Activated T-cell treated with anti-CD3 and anti-CD28 coated beads, Interleukin-2, amount 50 U/mL, for 72 hours (primary cell): ENCODE data around the gene ZSWIM1. TPM values are rescaled to one million over a fixed set of nuclear protein-coding genes. Genes with fewer than 3 reads are reported as not detected.
"Not testable (repeated sequence)": the region's sequence is repeated elsewhere in the genome, so short reads cannot be mapped to it uniquely, and the experiment has no call there.

Experiments used
- ATAC-seq, 2 donors: fragments of 150-1000 bp; cut with Tn5 transposase; replicated peaks in 1 of 2; 2 replicates each; pipeline ENCODE4 v1.10.0; 2021; ENCODE audit warnings: moderate library complexity in 2 of 2, mild to moderate bottlenecking in 1 of 2
- DNase-seq, 2 donors: peaks; one replicate each; pipeline ENCODE4 v3.0.0; 2021 to 2022; ENCODE audit warnings: mixed read lengths in 1 of 2
- H3K27ac Mint-ChIP-seq: one replicate; pipeline ENCODE4 v1.8.0; 2022; ENCODE audit warnings: mild to moderate bottlenecking, moderate library complexity, mixed read lengths
- H3K27me3 Mint-ChIP-seq: one replicate; pipeline ENCODE4 v1.8.0; 2022; ENCODE audit warnings: low read depth, mixed read lengths
- H3K36me3 Mint-ChIP-seq, 2 donors: one replicate each; pipeline ENCODE4 v1.8.0; 2022; ENCODE audit warnings: mixed read lengths in 2 of 2, mild to moderate bottlenecking in 1 of 2; ENCODE audit not compliant: insufficient read depth in 2 of 2
- H3K4me1 Mint-ChIP-seq: one replicate; pipeline ENCODE4 v1.8.0; 2022; ENCODE audit warnings: low read depth, mixed read lengths
- H3K4me3 Mint-ChIP-seq, 2 donors: one replicate each; pipeline ENCODE4 v1.8.0; 2022; ENCODE audit warnings: mild to moderate bottlenecking in 2 of 2, mixed read lengths in 2 of 2, moderate library complexity in 2 of 2
- H3K9me3 Mint-ChIP-seq, 2 donors: one replicate each; pipeline ENCODE4 v1.8.0; 2022; ENCODE audit warnings: mixed read lengths in 2 of 2
- total RNA-seq, 2 donors: library from RNA; stranded (reverse); gene quantifications; one replicate each; pipeline ENCODE4 v1.2.3, GENCODE V29; 2022

ZSWIM1 gene
- total RNA-seq, 2 donors from 2014 or later = 11.4 to 13.9 TPM

DNA sequence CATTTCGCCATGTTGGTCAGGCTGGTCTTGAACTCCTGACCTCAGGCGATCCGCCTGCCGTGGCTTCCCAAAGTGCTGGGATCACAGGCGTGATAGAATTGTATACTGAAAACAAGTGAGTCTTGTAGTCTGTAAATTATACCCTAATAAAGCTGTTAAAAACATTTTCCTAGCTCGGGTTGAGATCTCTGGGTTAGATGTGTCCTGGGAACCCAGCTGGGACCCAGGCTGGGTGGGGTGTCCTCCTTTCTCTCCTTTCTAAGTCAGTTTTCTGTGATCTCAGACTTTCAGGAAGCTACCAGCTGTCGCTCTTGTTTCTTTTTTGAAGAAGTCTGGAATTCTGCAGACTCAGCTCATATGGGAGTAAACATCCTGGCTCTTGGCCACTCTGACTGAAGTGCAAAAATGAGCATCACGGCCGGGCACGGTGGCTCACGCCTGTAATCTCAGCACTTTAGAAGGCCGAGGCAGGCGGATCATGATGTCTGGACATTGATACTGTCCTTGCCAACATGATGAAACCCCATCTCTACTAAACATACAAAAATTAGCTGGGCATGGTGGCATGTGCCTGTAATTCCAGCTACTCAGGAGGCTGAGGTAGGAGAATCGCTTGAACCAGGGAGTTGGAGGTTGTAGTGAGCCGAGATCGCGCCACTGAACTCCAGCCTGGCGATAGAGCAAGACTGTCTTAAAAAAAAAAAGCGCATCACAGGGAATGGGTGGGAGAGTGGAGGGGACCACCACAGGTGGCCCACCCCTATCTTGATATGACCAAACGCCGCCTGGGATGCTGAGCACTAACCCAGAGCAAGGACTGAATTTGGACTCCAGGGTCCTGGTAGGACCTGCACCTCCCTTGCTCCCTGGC is 43.6 kb downstream of the ZSWIM1 start:
- H3K4me1 Mint-ChIP-seq = peaks cover 12% of the 10 kb centered on the region
- ATAC-seq (no peak), DNase-seq (no peak)
- H3K4me3 Mint-ChIP-seq = no peak overlapping the region
- H3K27ac Mint-ChIP-seq = no peak overlapping the region
- H3K36me3 Mint-ChIP-seq = no peaks in the 10 kb centered on the region
- no peaks in the 10 kb centered on the region for H3K9me3 Mint-ChIP-seq
- peaks cover 11% of the 10 kb centered on the region for H3K27me3 Mint-ChIP-seq

DNA sequence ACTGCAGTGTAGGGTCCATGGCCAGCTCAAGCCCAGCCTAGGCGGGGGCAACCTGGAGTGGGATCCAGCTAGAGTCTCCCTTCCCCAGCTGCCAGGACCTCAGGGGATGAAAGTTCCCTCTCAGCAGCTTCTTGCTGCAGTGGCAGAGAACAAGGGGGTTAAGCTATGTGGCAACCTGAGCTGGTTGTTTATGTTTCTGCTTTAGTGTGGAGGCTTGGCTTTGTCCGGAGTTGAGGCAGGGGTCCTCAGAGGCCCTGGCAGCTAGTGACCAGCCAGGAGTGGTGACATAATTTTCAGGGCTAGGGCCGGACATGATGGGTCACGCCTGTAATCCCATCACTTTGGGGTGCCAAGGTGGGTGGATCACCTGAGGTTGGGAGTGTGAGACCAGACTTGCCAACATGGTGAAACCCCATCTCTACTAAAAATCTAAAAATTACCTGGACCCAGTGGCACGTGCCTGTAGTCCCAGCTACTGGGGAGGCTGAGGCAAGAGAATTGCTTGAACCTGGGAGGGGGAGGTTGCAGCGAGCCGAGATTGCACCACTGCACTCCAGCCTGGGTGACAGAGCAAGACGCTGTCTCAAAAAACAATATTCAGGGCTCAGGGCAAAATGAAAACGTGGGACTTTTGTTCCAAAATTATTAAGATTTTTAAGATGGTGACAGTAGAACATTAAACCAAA is 44.9 kb downstream of the ZSWIM1 start:
- Mint-ChIP-seq H3K27ac (no peak overlapping the region), H3K9me3 (no peaks in the 10 kb centered on the region), H3K4me3 (no peak overlapping the region), H3K4me1 (peaks cover 12% of the 10 kb centered on the region), H3K27me3 (peaks cover 3% of the 10 kb centered on the region), H3K36me3 (no peaks in the 10 kb centered on the region)
- no peak for DNase-seq
- no peak for ATAC-seq

DNA sequence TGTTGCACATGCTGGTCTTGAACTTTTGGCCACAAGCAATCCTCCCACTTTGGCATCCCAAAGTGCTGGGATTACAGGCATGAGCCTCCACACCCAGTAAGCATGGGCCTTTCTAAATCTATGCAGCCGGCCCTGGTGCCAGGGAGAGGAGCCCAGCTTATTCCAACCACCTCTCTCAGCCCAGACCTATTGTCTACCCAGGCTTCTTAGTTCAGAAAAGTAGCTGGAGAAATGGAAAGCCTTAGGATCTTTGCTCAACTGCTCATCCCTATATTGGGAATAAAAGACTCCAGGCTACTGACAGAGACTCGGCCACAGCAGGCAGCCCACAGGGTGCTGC is 45.7 kb downstream of the ZSWIM1 start:
- no peak for DNase-seq
- no peak overlapping the region for H3K4me3 Mint-ChIP-seq
- peaks cover 9% of the 10 kb centered on the region for H3K4me1 Mint-ChIP-seq
- no peak for ATAC-seq
- H3K27ac Mint-ChIP-seq = no peak overlapping the region
- H3K9me3 Mint-ChIP-seq = no peaks in the 10 kb centered on the region
- H3K27me3 Mint-ChIP-seq = no peaks in the 10 kb centered on the region
- H3K36me3 Mint-ChIP-seq = no peaks in the 10 kb centered on the region

DNA sequence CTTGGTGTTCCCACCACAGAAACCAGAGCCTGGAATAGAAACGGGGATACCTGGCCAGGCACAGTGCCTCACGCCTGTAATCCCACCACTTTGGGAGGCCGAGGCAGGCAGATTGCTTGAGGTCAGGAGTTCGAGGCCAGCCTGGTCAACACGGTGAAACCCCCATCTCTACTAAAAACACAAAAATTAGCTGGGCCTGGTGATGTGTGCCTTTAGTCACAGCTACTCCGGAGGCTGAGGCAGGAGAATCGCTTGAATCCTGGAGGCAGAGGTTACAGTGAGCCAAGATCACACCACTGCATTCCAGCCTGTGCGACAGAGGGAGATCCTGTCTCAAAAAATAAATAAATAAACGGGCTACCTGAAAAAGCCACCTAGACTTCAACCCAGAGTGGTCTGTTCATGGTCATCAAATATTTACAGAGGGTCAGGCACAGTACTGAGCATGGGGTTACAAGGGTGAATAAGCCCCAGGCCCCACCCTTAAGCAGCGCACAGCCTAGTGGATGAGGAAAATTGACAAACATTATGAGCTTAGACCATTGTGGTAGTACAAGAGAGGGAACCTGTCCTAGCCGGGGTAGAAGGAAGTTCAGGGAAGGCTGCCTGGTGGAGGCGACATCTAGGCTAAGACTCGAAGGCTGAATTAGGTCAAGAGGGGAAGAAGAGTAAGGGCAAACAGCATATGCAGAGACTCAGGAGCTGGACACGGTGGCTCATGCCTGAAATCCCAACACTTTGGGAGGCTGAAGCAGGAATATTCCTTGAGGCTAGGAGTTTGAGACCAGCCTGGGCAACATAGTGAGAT is 46.2 kb downstream of the ZSWIM1 start:
- no peaks in the 10 kb centered on the region for H3K36me3 Mint-ChIP-seq
- H3K27ac Mint-ChIP-seq = no peak overlapping the region

DNA sequence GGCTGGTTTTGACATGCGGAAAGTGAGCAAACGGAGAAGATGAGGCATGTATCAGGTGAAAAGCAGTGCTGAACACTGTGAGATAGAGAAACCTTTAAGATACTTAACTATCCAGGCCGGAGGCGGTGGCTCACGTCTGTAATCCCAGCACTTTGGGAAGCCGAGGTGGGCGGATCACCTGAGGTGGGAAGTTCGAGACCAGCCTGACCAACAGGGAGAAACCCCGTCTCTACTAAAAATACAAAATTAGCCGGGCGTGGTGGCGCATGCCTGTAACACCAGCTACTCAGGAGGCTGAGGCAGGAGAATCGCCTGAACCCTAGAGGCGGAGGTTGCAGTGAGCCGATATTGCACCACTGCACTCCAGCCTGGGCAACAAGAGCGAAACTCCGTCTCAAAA is 50.7 kb downstream of the ZSWIM1 start:
- ATAC-seq, DNase-seq, H3K27me3 Mint-ChIP-seq, H3K36me3 Mint-ChIP-seq, H3K9me3 Mint-ChIP-seq, H3K4me3 Mint-ChIP-seq, H3K27ac Mint-ChIP-seq: not testable (repeated sequence)
- peaks cover 15% of the 10 kb centered on the region for H3K4me1 Mint-ChIP-seq

More for the DNA sequence above, 46.2 kb downstream of the ZSWIM1 start:
- no peak overlapping the region for H3K4me3 Mint-ChIP-seq
- DNase-seq (no peak), ATAC-seq (no peak)
- no peaks in the 10 kb centered on the region for H3K9me3 Mint-ChIP-seq
- H3K4me1 Mint-ChIP-seq = peaks cover 5% of the 10 kb centered on the region
- H3K27me3 Mint-ChIP-seq = no peaks in the 10 kb centered on the region

DNA sequence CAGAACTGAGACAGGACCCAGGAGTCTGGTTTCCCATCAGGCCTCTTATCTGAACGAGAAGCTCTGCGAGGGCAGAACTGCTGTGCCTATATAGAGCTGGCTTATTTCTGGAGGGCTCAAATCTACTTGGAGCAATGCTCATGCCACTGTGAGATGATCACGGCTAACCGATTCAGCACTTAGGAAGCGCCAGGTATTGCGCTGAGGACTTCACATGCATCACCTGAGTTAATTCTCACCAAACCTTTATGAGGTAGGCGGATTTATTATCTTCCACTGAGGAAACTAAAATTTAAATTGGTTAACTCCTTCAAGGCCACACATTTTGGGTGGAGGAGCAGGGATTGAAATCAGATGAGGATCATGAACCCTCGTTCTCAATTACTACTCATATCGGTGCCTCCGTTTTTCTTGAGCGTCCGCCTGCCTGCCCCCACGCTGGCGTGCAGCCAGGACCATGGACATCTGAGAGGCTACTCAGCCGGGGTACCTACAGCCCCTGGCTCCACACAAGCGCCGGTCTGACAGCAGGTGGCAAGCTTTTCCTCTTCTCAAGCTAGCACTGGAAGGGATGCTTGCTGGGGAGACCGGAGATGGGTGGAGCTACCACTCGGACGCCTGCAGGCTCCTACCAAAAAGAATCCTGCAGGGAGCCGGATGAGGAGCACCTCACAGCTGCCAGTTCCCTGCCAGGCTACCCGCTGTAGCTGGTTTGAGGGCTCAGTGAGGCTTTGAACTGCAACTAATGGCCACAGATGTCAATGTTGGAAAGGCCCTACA is 52.4 kb downstream of the ZSWIM1 start:
- peaks cover 31% of the 10 kb centered on the region for H3K4me1 Mint-ChIP-seq
- H3K36me3 Mint-ChIP-seq = peaks cover 2 to 7% of the 10 kb centered on the region in 2 donors
- H3K27ac Mint-ChIP-seq = peak overlapping the region; percentile 94
- peak overlapping the region; percentile 96 to 99 for H3K4me3 Mint-ChIP-seq
- no peaks in the 10 kb centered on the region for H3K27me3 Mint-ChIP-seq
- H3K9me3 Mint-ChIP-seq = no peaks in the 10 kb centered on the region
- peak; percentile 65 to 68 for DNase-seq
- peak; percentile 4 to 32 for ATAC-seq

DNA sequence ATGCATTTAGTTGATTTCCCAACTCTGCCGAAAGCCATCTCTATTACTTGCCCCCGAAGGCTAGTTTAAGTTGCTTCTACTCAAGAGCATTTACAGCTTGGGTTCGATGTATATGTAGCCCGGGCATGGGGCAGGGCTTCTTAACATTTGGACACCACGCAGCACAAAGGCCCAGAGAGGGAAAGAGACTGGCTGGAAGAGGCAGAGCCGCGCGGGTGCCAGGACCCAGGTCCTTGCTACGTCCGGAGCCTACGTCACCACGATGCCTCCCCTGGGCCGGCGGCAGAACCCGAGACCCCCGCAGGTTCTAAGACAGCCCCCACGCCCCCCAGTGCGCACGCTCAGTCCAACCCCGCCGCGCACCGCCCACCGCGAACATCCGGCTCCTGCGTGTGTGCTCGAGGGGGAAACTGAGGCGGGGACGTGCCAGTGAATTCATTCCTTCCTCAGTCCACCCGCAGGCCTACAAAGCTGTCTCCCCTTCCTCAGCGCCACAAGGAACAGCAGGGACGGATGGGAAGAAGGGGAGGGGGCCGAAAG is 53.1 kb downstream of the ZSWIM1 start:
- peaks cover 2 to 10% of the 10 kb centered on the region in 2 donors for H3K36me3 Mint-ChIP-seq
- peak; percentile 18 to 23 for ATAC-seq
- peak overlapping the region; percentile 94 for H3K27ac Mint-ChIP-seq
- peak; percentile 60 to 67 for DNase-seq
- peak overlapping the region; percentile 96 to 99 for H3K4me3 Mint-ChIP-seq
- H3K4me1 Mint-ChIP-seq = peaks cover 34% of the 10 kb centered on the region
- H3K27me3 Mint-ChIP-seq = no peaks in the 10 kb centered on the region
- H3K9me3 Mint-ChIP-seq = no peaks in the 10 kb centered on the region

Other genes with a start within 250 kb of the ZSWIM1 start
- not detected for gene WFDC9, start 249.9 kb upstream of the ZSWIM1 start, total RNA-seq
- gene WFDC11, start 211.0 kb upstream of the ZSWIM1 start, total RNA-seq = not detected
- not detected for gene WFDC13, start 179.2 kb upstream of the ZSWIM1 start, total RNA-seq
- not detected for gene WFDC10B, start 176.2 kb upstream of the ZSWIM1 start, total RNA-seq
- gene SPINT4, start 158.9 kb upstream of the ZSWIM1 start, total RNA-seq = not detected
- gene WFDC3, start 89.3 kb upstream of the ZSWIM1 start, total RNA-seq = under 1 TPM in 1 of 2 donors, not detected in 1; 0.67 TPM
- gene DNTTIP1, start 89.3 kb upstream of the ZSWIM1 start, total RNA-seq = 10 to 100 TPM; 35.0 to 36.3 TPM
- gene UBE2C, start 68.6 kb upstream of the ZSWIM1 start, total RNA-seq = 100 to 1,000 TPM; 171 to 197 TPM
- under 1 TPM in 1 of 2 donors, not detected in 1; 0.49 TPM for gene TNNC2, start 53.9 kb upstream of the ZSWIM1 start, total RNA-seq
- 1 to 10 TPM; 1.8 to 2.4 TPM for gene SNX21, start 47.4 kb upstream of the ZSWIM1 start, total RNA-seq
- 10 to 100 TPM; 27.9 to 34.3 TPM for gene ACOT8, start 23.8 kb upstream of the ZSWIM1 start, total RNA-seq
- gene ZSWIM3, start 23.6 kb upstream of the ZSWIM1 start, total RNA-seq = 1 to 10 TPM; 6.5 to 6.7 TPM
- under 1 TPM; 0.46 to 0.90 TPM for gene SPATA25, start 6.4 kb downstream of the ZSWIM1 start, total RNA-seq
- 1 to 10 TPM; 2.1 to 3.2 TPM for gene NEURL2, start 10.0 kb downstream of the ZSWIM1 start, total RNA-seq
- 10 to 100 TPM; 37.0 to 59.1 TPM for gene CTSA, start 10.1 kb downstream of the ZSWIM1 start, total RNA-seq
- gene PLTP, start 30.9 kb downstream of the ZSWIM1 start, total RNA-seq = 10 to 100 TPM in 1 of 2 donors, 1 to 10 TPM in 1; 8.9 to 18.0 TPM
- 10 to 100 TPM; 38.7 to 42.0 TPM for gene PCIF1, start 53.5 kb downstream of the ZSWIM1 start, total RNA-seq
- 10 to 100 TPM; 28.4 to 29.8 TPM for gene ZNF335, start 91.0 kb downstream of the ZSWIM1 start, total RNA-seq
- under 1 TPM in 1 of 2 donors, not detected in 1; 0.14 TPM for gene MMP9, start 127.7 kb downstream of the ZSWIM1 start, total RNA-seq
- 1 to 10 TPM; 1.2 to 3.2 TPM for gene SLC12A5, start 148.0 kb downstream of the ZSWIM1 start, total RNA-seq
- gene NCOA5, start 208.7 kb downstream of the ZSWIM1 start, total RNA-seq = 10 to 100 TPM; 18.2 to 19.2 TPM
- 1 to 10 TPM; 3.6 to 4.2 TPM for gene CD40, start 237.1 kb downstream of the ZSWIM1 start, total RNA-seq